H1 (cell line): ENCODE data around the gene MAP3K10. TPM values are rescaled to one million over a fixed set of nuclear protein-coding genes. Genes with fewer than 3 reads are reported as not detected.

Experiments
- CTCF ChIA-PET: fragments of 300-600 bp; sonication (Branson Sonifier 250); formaldehyde crosslinking; loops from one replicate; lab custom pipeline; 2021; ENCODE audit not compliant: partially characterized antibody; lab: Charles Lee
- POLR2A ChIA-PET: fragments of 300-600 bp; sonication (Branson Sonifier 250); formaldehyde crosslinking; loops from one replicate; lab custom pipeline; 2021; ENCODE audit warnings: inconsistent platforms; ENCODE audit not compliant: partially characterized antibody; lab: Charles Lee
- DNase-seq, 2 experiments: peaks; one replicate each; pipeline versions ENCODE4 v3.0.0 to v3.0.0-alpha.2; 2010 to 2022; ENCODE audit warnings: low spot score in 2 of 2, low read depth in 1 of 2, mixed read lengths in 1 of 2
- FAIRE-seq: peaks from 2 replicates; lab custom pipeline; 2011; peaks lifted over from hg19 to GRCh38; lab: Jason Lieb, UNC
- H2AFZ ChIP-seq: 2 replicates; pipeline ENCODE4 v1.8.1; 2012; ENCODE audit warnings: low read length, inconsistent platforms
- H2AK5ac ChIP-seq: 2 replicates; pipeline ENCODE4 v1.6.1; 2013; ENCODE audit warnings: low read depth, low read length
- H2BK120ac ChIP-seq: replicated peaks from 2 replicates; pipeline ENCODE3; 2013; ENCODE audit warnings: low read depth, low read length, inconsistent platforms
- H2BK12ac ChIP-seq: 2 replicates; pipeline ENCODE4 v1.6.1; 2013; ENCODE audit warnings: low read depth, low read length
- H2BK15ac ChIP-seq: 2 replicates; pipeline ENCODE4 v1.6.1; 2013; ENCODE audit warnings: low read length
- H2BK20ac ChIP-seq: 2 replicates; pipeline ENCODE4 v1.6.1; 2013; ENCODE audit warnings: low read length
- H2BK5ac ChIP-seq: 2 replicates; pipeline ENCODE4 v1.6.1; 2013; ENCODE audit warnings: low read depth, low read length
- H3K14ac ChIP-seq: 2 replicates; pipeline ENCODE4 v1.6.1; 2013; ENCODE audit warnings: inconsistent platforms; ENCODE audit not compliant: insufficient read length
- H3K18ac ChIP-seq: 2 replicates; pipeline ENCODE4 v1.6.1; 2013; ENCODE audit warnings: low read length; ENCODE audit errors: extremely low read depth
- H3K23ac ChIP-seq: 2 replicates; pipeline ENCODE4 v1.6.1; 2013; ENCODE audit warnings: inconsistent platforms; ENCODE audit not compliant: insufficient read length
- H3K23me2 ChIP-seq: 2 replicates; pipeline ENCODE4 v1.6.1; 2013; ENCODE audit warnings: low read depth, low read length
- H3K27ac ChIP-seq: 2 replicates; pipeline ENCODE4 v1.6.1; 2011; ENCODE audit warnings: low read depth, low read length, inconsistent platforms
- H3K27me3 ChIP-seq, 4 experiments: replicated peaks in 1 of 4; 1 replicate in 1 of 4; 2 replicates in 3 of 4; pipeline versions ENCODE4 v1.6.1 to v1.8.1; 2011 to 2013; ENCODE audit warnings: low read length in 3 of 4, mild to moderate bottlenecking in 3 of 4, inconsistent platforms in 2 of 4, mixed read lengths in 2 of 4, moderate library complexity in 1 of 4; ENCODE audit not compliant: control insufficient read depth in 3 of 4, insufficient read depth in 3 of 4; ENCODE audit errors: extremely low read depth in 1 of 4
- H3K36me3 ChIP-seq, 4 experiments: 2 replicates each; pipeline versions ENCODE4 v1.6.1 to v1.8.1; 2011 to 2013; ENCODE audit warnings: mild to moderate bottlenecking in 4 of 4, low read length in 3 of 4, moderate library complexity in 2 of 4, control low read depth in 1 of 4, inconsistent platforms in 1 of 4; ENCODE audit not compliant: insufficient read depth in 4 of 4, control insufficient read depth in 2 of 4
- H3K4ac ChIP-seq: replicated peaks from 2 replicates; pipeline ENCODE3; 2013; ENCODE audit warnings: low read length, low read depth, mixed read lengths, inconsistent platforms; ENCODE audit not compliant: insufficient read length
- H3K4me1 ChIP-seq, 4 experiments: replicated peaks in 1 of 4; 1 replicate in 1 of 4; 2 replicates in 3 of 4; pipeline versions ENCODE4 v1.6.1 to v1.8.1; 2011 to 2013; ENCODE audit warnings: low read length in 3 of 4, inconsistent platforms in 2 of 4, mixed read lengths in 1 of 4; ENCODE audit not compliant: insufficient read depth in 4 of 4, control insufficient read depth in 3 of 4
- H3K4me2 ChIP-seq, 2 experiments: 2 replicates each; pipeline versions ENCODE4 v1.6.1 to v1.8.1; 2011 to 2013; ENCODE audit warnings: low read depth in 2 of 2, low read length in 2 of 2, control low read depth in 1 of 2, inconsistent platforms in 1 of 2, mild to moderate bottlenecking in 1 of 2; ENCODE audit not compliant: insufficient read depth in 1 of 2
- H3K4me3 ChIP-seq, 4 experiments: fragments of 200-600, 300-600 bp in 1 of 4; sonication (generic), shearing (Covaris generic), sonication (Bioruptor Twin) in 1 of 4; 2 replicates each; pipeline versions ENCODE4 v1.5.1 to v1.8.1; 2011 to 2016; ENCODE audit warnings: low read length in 4 of 4, low read depth in 3 of 4, control low read depth in 2 of 4, inconsistent platforms in 2 of 4, mild to moderate bottlenecking in 2 of 4, mixed read lengths in 1 of 4, moderate library complexity in 1 of 4; ENCODE audit not compliant: insufficient read depth in 2 of 4; ENCODE audit errors: extremely low read depth in 1 of 4
- H3K56ac ChIP-seq: replicated peaks from 2 replicates; pipeline ENCODE3; 2013; ENCODE audit warnings: low read depth, mild to moderate bottlenecking, mixed read lengths, low read length, inconsistent platforms; ENCODE audit not compliant: insufficient read length
- H3K79me1 ChIP-seq: 2 replicates; pipeline ENCODE4 v1.6.1; 2013; ENCODE audit warnings: low read depth, low read length, control low read depth
- H3K79me2 ChIP-seq, 2 experiments: 2 replicates each; pipeline versions ENCODE4 v1.6.1 to v1.8.1; 2012 to 2013; ENCODE audit warnings: low read length in 2 of 2, mild to moderate bottlenecking in 2 of 2, inconsistent platforms in 1 of 2; ENCODE audit not compliant: insufficient read depth in 2 of 2, control insufficient read depth in 1 of 2
- H3K9ac ChIP-seq, 4 experiments: replicated peaks in 1 of 4; 1 replicate in 1 of 4; 2 replicates in 3 of 4; pipeline versions ENCODE4 v1.6.1 to v1.8.1; 2011 to 2013; ENCODE audit warnings: low read depth in 3 of 4, low read length in 3 of 4, control low read depth in 2 of 4, mild to moderate bottlenecking in 2 of 4, moderate library complexity in 2 of 4, inconsistent platforms in 1 of 4; ENCODE audit errors: extremely low read depth in 1 of 4
- H3K9me3 ChIP-seq, 2 experiments: 2 replicates each; pipeline versions ENCODE4 v1.6.1 to v1.8.1; 2012 to 2013; ENCODE audit warnings: mild to moderate bottlenecking in 2 of 2, moderate library complexity in 2 of 2, control low read depth in 1 of 2, inconsistent platforms in 1 of 2, low read depth in 1 of 2, low read length in 1 of 2, mixed read lengths in 1 of 2; ENCODE audit not compliant: insufficient read depth in 2 of 2
- H4K20me1 ChIP-seq, 2 experiments: replicated peaks in 1 of 2; 2 replicates each; pipeline versions ENCODE3 to v1.8.1; 2011 to 2013; ENCODE audit warnings: inconsistent platforms in 2 of 2, low read length in 2 of 2, mild to moderate bottlenecking in 1 of 2; ENCODE audit not compliant: insufficient read depth in 2 of 2, control insufficient read depth in 1 of 2
- H4K5ac ChIP-seq: 2 replicates; pipeline ENCODE4 v1.6.1; 2013; ENCODE audit warnings: low read length, low read depth, mixed read lengths, inconsistent platforms; ENCODE audit not compliant: insufficient read length
- H4K8ac ChIP-seq: 2 replicates; pipeline ENCODE4 v1.8.0; 2013; ENCODE audit warnings: mild to moderate bottlenecking, moderate library complexity, low read length, inconsistent platforms; ENCODE audit not compliant: insufficient read depth; ENCODE audit errors: extremely low read depth
- H4K91ac ChIP-seq: replicated peaks from 2 replicates; pipeline ENCODE3; 2013; ENCODE audit warnings: low read length, mixed read lengths, inconsistent platforms; ENCODE audit not compliant: insufficient read length
- ATF2 ChIP-seq: IDR thresholded peaks from 2 replicates; pipeline ENCODE4 v1.6.1; 2012; ENCODE audit warnings: low read length, inconsistent platforms
- BACH1 ChIP-seq: IDR thresholded peaks from 2 replicates; pipeline ENCODE4 v1.6.1; 2012; ENCODE audit warnings: low read length, improper control_type of control experiment
- WGBS, 2 experiments: shearing (Covaris generic) in 1 of 2; methylation state at CpG; one replicate each; pipeline versions ENCODE4 v1.1.6 to v1.1.7; 2013 to 2015; ENCODE audit warnings: low lambda C conversion rate in 2 of 2, mixed read lengths in 2 of 2, inconsistent platforms in 1 of 2, low coverage in 1 of 2, missing lambda C conversion rate in 1 of 2; ENCODE audit not compliant: insufficient replicate concordance in 2 of 2, insufficient coverage in 1 of 2, insufficient read length in 1 of 2; ENCODE audit errors: extremely low coverage in 1 of 2, missing lambda C conversion rate in 1 of 2; 5-methylcytosine and 5-hydroxymethylcytosine counted together
- polyA plus RNA-seq, 7 experiments: library from polyadenylated mRNA; depleted of rRNA in 3 of 7; stranded (reverse) in 5 of 7; unstranded in 2 of 7; fragments of >200 nt in 5 of 7; fragments of 200-250 nt in 2 of 7; gene quantifications; 1 replicate in 5 of 7; 2 replicates in 1 of 7; 4 replicates in 1 of 7; pipeline versions ENCODE4 v1.2.1 to v1.2.3, GENCODE V29; 2011 to 2013; ENCODE audit warnings: missing spikeins in 2 of 7, mixed read lengths in 2 of 7
- total RNA-seq: library from RNA; stranded (reverse); fragmentation: NEBNext Ultra II Directional; extraction: Animal tissue kit (Norgen Biotek cat#: 25700); gene quantifications from 2 replicates; pipeline ENCODE4 v1.2.1, GENCODE V29; 2021

MAP3K10 gene
- total and polyA plus RNA-seq, 2 of the 8 experiments (the other 6 are each of a cell fraction or from before 2014, with no cell fraction given): 4.9 to 15.9 TPM

GRCh38 chr19:40241125-40241808 is 50.0 kb downstream of the MAP3K10 start:
- no peak overlapping the region for H3K56ac ChIP-seq
- no peaks in the 10 kb centered on the region for H3K9me3 ChIP-seq
- H2BK12ac ChIP-seq: no peak overlapping the region
- peaks cover 4 to 32% (median 10%) of the 10 kb centered on the region in 4 experiments; a peak in 5 of 8 replicates for H3K36me3 ChIP-seq
- H2AFZ ChIP-seq: no peak overlapping the region
- 90% methylated on average over 12 of the region's 12 CpGs; no CpG with 5 or more reads in 1 of the 2 experiments for WGBS, 2 experiments
- no peak overlapping the region for H3K4ac ChIP-seq
- no peak overlapping the region for H2BK120ac ChIP-seq
- DNase-seq (no peak), FAIRE-seq (no peak)
- no peak overlapping the region for H4K5ac ChIP-seq
- no peak overlapping the region for H2BK20ac ChIP-seq
- H3K79me1 ChIP-seq: peaks cover 5% of the 10 kb centered on the region
- H3K4me3 ChIP-seq: no peak overlapping the region
- no peak overlapping the region for H3K18ac ChIP-seq
- H3K27ac ChIP-seq: no peak overlapping the region
- no peak overlapping the region for H4K91ac ChIP-seq
- H2BK15ac ChIP-seq: no peak overlapping the region
- H4K8ac ChIP-seq: no peak overlapping the region; the same call in 1 of the 2 replicates
- H3K27me3 ChIP-seq: no peaks in the 10 kb centered on the region
- no peak overlapping the region for H2BK5ac ChIP-seq
- H3K9ac ChIP-seq: no peak overlapping the region
- H3K4me2 ChIP-seq: no peak overlapping the region
- H4K20me1 ChIP-seq: peaks cover 2 to 8% of the 10 kb centered on the region in 2 experiments
- no peak overlapping the region for H3K14ac ChIP-seq
- ChIA-PET POLR2A (interaction anchor here (1.4 kb wide), 1 partner anchor 40 kb away, joined by 3 read pairs; no protein-coding TSS in a partner anchor), CTCF (interaction anchor here (0.6 to 1.5 kb wide), 3 partner anchors 8 to 51 kb away, joined by 3 to 6 read pairs (median 3); no protein-coding TSS in a partner anchor)
- no peak overlapping the region for H3K23ac ChIP-seq
- H3K79me2 ChIP-seq: no peaks in the 10 kb centered on the region
- no peak overlapping the region for H2AK5ac ChIP-seq
- no peaks in the 10 kb centered on the region; a peak in 1 of 7 replicates for H3K4me1 ChIP-seq
- no peaks in the 10 kb centered on the region for H3K23me2 ChIP-seq
- TF ChIP-seq BACH1 (no peak), ATF2 (no peak)
